IPS-NIHi11 (cell line): ENCODE results near the gene MAOB.
A peak's percentile ranks its signal among the peaks of the same experiment; 100 is the strongest.
"Not testable (repeated sequence)": the region's sequence is repeated elsewhere in the genome, so short reads cannot be mapped to it uniquely, and the experiment has no call there.

Source experiments
- DNase-seq: peaks from one replicate; pipeline ENCODE4 v3.0.0; 2012; ENCODE audit warnings: mixed read lengths, low spot score

The MAOB gene

GRCh38 chrX:43882294-43882681, at the start of gene MAOB:
Gene MAOB, minus strand, starts transcription at chrX:43882450. Its CDS starts 151 bp downstream, at chrX:43882299.
- DNase-seq, result peak; percentile 85

GRCh38 chrX:43922032-43922431, 39.8 kb upstream of the MAOB start:
- not testable (repeated sequence) for DNase-seq

GRCh38 chrX:43910772-43911171, 28.5 kb upstream of the MAOB start:
- not testable (repeated sequence) for DNase-seq

- no peak for DNase-seq
Measured at GRCh38 chrX:43910012-43910411, 27.8 kb upstream of the MAOB start.

GRCh38 chrX:43909141-43909540, 26.9 kb upstream of the MAOB start:
- DNase-seq, result no peak

- DNase-seq, result peak; percentile 12
Measured at GRCh38 chrX:43899878-43900815, 17.9 kb upstream of the MAOB start.

- DNase-seq, result no peak
Measured at GRCh38 chrX:43898406-43899035, 16.3 kb upstream of the MAOB start.

- DNase-seq, result no peak
Measured at GRCh38 chrX:43897290-43897689, 15.0 kb upstream of the MAOB start.

- DNase-seq, result no peak
Measured at GRCh38 chrX:43892336-43892870, 10.2 kb upstream of the MAOB start.

GRCh38 chrX:43885617-43886016, 3.4 kb upstream of the MAOB start:
- no peak for DNase-seq

- DNase-seq, result no peak
Measured at GRCh38 chrX:43881410-43882293, 598 bp downstream of the MAOB start.

GRCh38 chrX:43880425-43880824, 1.8 kb downstream of the MAOB start:
- DNase-seq, result no peak

- no peak for DNase-seq
Measured at GRCh38 chrX:43878906-43879526, 3.2 kb downstream of the MAOB start.

- DNase-seq, result no peak
Measured at GRCh38 chrX:43876680-43877079, 5.6 kb downstream of the MAOB start.

- DNase-seq, result no peak
Measured at GRCh38 chrX:43870758-43871419, 11.4 kb downstream of the MAOB start.

GRCh38 chrX:43870011-43870410, 12.2 kb downstream of the MAOB start:
- DNase-seq, result no peak

- DNase-seq, result no peak
Measured at GRCh38 chrX:43868791-43869190, 13.5 kb downstream of the MAOB start.

GRCh38 chrX:43866423-43866822, 15.8 kb downstream of the MAOB start:
- no peak for DNase-seq

- no peak for DNase-seq
Measured at GRCh38 chrX:43865791-43866190, 16.5 kb downstream of the MAOB start.

- no peak for DNase-seq
Measured at GRCh38 chrX:43862434-43862833, 19.8 kb downstream of the MAOB start.

- DNase-seq, result no peak
Measured at GRCh38 chrX:43861750-43862149, 20.5 kb downstream of the MAOB start.
